ENCODE results near the gene KCNMA1. TPM values are rescaled to one million over a fixed set of nuclear protein-coding genes. Genes with fewer than 3 reads are reported as not detected.

Gene KCNMA1
- total RNA-seq, 1 donor from 2014 or later: 87.6 TPM

DNA sequence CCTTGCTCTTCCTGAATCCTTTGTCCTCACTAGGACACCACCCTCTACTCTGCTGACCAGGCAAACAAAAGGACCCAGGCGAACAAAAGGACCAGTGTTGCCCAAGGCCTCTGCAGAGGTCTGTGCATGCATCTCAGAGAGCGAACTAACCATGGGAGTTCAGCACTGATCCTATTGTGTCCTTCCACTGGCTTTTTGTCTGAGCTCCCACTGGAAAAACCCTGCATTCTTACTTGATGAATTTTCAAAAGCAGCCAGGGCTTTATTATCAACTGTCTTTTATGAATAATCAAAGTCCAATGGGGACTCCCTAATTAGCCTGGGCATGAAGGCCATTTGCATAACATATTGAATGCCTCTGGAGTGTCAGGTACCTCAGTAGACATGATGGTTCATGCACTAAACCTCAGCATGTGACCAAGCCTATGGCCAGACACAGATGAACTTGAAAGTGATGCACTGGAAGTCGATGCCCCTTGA lies 140.6 kb downstream of the KCNMA1 start:
- H3K4me3 Mint-ChIP-seq (ENCODE audit: unreplicated experiment): no peak overlapping the region
- H3K36me3 Mint-ChIP-seq (ENCODE audit: low read depth): no peaks in the 10 kb centered on the region
- no peaks in the 10 kb centered on the region for H3K27me3 Mint-ChIP-seq (ENCODE audit: low read depth)
- TF ChIP-seq, protein P1, sequence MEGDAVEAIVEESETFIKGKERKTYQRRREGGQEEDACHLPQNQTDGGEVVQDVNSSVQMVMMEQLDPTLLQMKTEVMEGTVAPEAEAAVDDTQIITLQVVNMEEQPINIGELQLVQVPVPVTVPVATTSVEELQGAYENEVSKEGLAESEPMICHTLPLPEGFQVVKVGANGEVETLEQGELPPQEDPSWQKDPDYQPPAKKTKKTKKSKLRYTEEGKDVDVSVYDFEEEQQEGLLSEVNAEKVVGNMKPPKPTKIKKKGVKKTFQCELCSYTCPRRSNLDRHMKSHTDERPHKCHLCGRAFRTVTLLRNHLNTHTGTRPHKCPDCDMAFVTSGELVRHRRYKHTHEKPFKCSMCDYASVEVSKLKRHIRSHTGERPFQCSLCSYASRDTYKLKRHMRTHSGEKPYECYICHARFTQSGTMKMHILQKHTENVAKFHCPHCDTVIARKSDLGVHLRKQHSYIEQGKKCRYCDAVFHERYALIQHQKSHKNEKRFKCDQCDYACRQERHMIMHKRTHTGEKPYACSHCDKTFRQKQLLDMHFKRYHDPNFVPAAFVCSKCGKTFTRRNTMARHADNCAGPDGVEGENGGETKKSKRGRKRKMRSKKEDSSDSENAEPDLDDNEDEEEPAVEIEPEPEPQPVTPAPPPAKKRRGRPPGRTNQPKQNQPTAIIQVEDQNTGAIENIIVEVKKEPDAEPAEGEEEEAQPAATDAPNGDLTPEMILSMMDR (IDR thresholded peaks at IDR 0.05): no peak
- H3K9me3 Mint-ChIP-seq (ENCODE audit: low read depth): no peaks in the 10 kb centered on the region
- H3K27ac Mint-ChIP-seq (ENCODE audit: unreplicated experiment): peak overlapping the region; percentile 43
- H3K4me1 Mint-ChIP-seq (ENCODE audit: low read depth): peaks cover 52% of the 10 kb centered on the region
- DNase-seq (ENCODE audit: low spot score): no peak

GRCh38 chr10:77494756-77495541 lies 142.7 kb downstream of the KCNMA1 start:
- H3K36me3 Mint-ChIP-seq (ENCODE audit: low read depth): no peaks in the 10 kb centered on the region
- TF ChIP-seq, protein P1 (IDR thresholded peaks at IDR 0.05): peak; percentile 14
- no peaks in the 10 kb centered on the region for H3K27me3 Mint-ChIP-seq (ENCODE audit: low read depth)
- no peak for DNase-seq (ENCODE audit: low spot score)
- H3K4me1 Mint-ChIP-seq (ENCODE audit: low read depth): peaks cover 41% of the 10 kb centered on the region
- no peak overlapping the region for H3K4me3 Mint-ChIP-seq (ENCODE audit: unreplicated experiment)
- no peak overlapping the region for H3K27ac Mint-ChIP-seq (ENCODE audit: unreplicated experiment)
- H3K9me3 Mint-ChIP-seq (ENCODE audit: low read depth): no peaks in the 10 kb centered on the region

DNA sequence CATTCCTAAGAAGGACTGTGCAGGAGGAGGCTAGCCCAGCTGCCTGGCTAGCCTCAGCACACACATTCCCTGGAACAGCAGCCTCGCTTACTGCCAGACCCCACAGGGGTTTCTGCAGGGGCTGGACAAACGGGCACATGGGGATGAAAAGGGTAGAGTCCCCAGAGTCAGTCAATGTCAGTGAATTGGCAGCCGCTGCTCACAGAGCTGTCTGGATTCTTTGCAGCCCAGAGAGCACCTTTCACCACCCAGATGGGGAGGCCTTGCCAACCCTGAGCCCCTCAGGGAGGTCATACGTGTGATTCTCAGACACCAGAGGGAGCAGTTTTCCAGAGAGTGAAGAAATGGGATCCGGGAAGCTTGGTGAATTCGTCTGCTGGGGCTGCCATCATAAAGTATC lies 143.3 kb downstream of the KCNMA1 start:
- Mint-ChIP-seq H3K36me3 (ENCODE audit: low read depth) (no peaks in the 10 kb centered on the region), H3K27me3 (ENCODE audit: low read depth) (no peaks in the 10 kb centered on the region), H3K4me1 (ENCODE audit: low read depth) (peaks cover 41% of the 10 kb centered on the region), H3K9me3 (ENCODE audit: low read depth) (no peaks in the 10 kb centered on the region), H3K4me3 (ENCODE audit: unreplicated experiment) (no peak overlapping the region), H3K27ac (ENCODE audit: unreplicated experiment) (no peak overlapping the region)
- TF ChIP-seq, protein P1 (IDR thresholded peaks at IDR 0.05): peak; percentile 78
- DNase-seq (ENCODE audit: low spot score): no peak

DNA sequence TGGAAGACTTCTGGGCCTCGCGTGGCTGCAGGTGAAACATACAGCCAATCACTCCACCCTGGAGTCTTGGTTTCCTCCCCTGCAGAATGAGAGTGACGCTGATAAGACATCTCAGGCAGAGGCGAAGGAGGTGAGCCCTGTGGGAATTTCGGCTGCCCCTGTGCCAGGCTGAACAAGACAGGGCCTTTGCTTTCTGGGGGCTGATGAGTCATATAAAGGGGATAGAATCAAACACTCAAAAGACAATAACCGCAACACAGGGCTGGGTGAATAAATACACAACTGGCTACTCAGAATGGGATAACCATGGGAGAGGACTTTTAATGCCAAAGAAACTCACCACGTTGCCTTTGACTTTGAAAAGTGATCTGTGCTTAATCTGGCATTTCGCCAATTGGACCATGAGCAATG lies 143.8 kb downstream of the KCNMA1 start:
- Mint-ChIP-seq H3K4me3 (ENCODE audit: unreplicated experiment) (no peak overlapping the region), H3K27me3 (ENCODE audit: low read depth) (no peaks in the 10 kb centered on the region), H3K9me3 (ENCODE audit: low read depth) (no peaks in the 10 kb centered on the region), H3K4me1 (ENCODE audit: low read depth) (peaks cover 41% of the 10 kb centered on the region), H3K27ac (ENCODE audit: unreplicated experiment) (no peak overlapping the region), H3K36me3 (ENCODE audit: low read depth) (no peaks in the 10 kb centered on the region)
- TF ChIP-seq, protein P1 (IDR thresholded peaks at IDR 0.05): no peak
- DNase-seq (ENCODE audit: low spot score): no peak

GRCh38 chr10:77493239-77493806 lies 144.3 kb downstream of the KCNMA1 start:
- Mint-ChIP-seq H3K27me3 (ENCODE audit: low read depth) (no peaks in the 10 kb centered on the region), H3K4me3 (ENCODE audit: unreplicated experiment) (no peak overlapping the region), H3K36me3 (ENCODE audit: low read depth) (no peaks in the 10 kb centered on the region), H3K4me1 (ENCODE audit: low read depth) (peaks cover 39% of the 10 kb centered on the region), H3K27ac (ENCODE audit: unreplicated experiment) (no peak overlapping the region), H3K9me3 (ENCODE audit: low read depth) (no peaks in the 10 kb centered on the region)
- TF ChIP-seq, protein P1 (IDR thresholded peaks at IDR 0.05): no peak
- no peak for DNase-seq (ENCODE audit: low spot score)

All from chondrocyte (in vitro differentiated cells).